Mesodermal cell (in vitro differentiated cells): ENCODE measurements around the gene TLK2. TPM values are rescaled to one million over a fixed set of nuclear protein-coding genes. Genes with fewer than 3 reads are reported as not detected.
"Not testable (repeated sequence)": the region's sequence is repeated elsewhere in the genome, so short reads cannot be mapped to it uniquely, and the experiment has no call there.

Source experiments
- H3K27ac ChIP-seq: 2 replicates; pipeline ENCODE4 v1.7.0; 2013; ENCODE audit warnings: mild to moderate bottlenecking, low read depth, low read length, moderate library complexity; ENCODE audit not compliant: severe bottlenecking
- H3K36me3 ChIP-seq: 2 replicates; pipeline ENCODE4 v1.7.1; 2013; ENCODE audit warnings: mild to moderate bottlenecking, low read length, moderate library complexity; ENCODE audit not compliant: control insufficient read depth, insufficient read depth
- H3K4me1 ChIP-seq: one replicate; pipeline ENCODE4 v1.7.1; 2013; ENCODE audit warnings: mild to moderate bottlenecking, low read length; ENCODE audit not compliant: insufficient read depth, control insufficient read depth, poor library complexity, severe bottlenecking
- H3K4me3 ChIP-seq: 2 replicates; pipeline ENCODE4 v1.7.0; 2013; ENCODE audit warnings: low read length, control low read depth, mild to moderate bottlenecking; ENCODE audit not compliant: insufficient read depth, poor library complexity, severe bottlenecking; ENCODE audit errors: extremely low read depth
- H3K9me3 ChIP-seq: 2 replicates; pipeline ENCODE4 v1.7.1; 2013; ENCODE audit warnings: mild to moderate bottlenecking, low read length, moderate library complexity; ENCODE audit not compliant: control insufficient read depth
- WGBS, 2 experiments: methylation state at CpG; one replicate each; pipeline ENCODE4 v1.1.5; 2013; ENCODE audit warnings: missing lambda C conversion rate in 2 of 2; ENCODE audit not compliant: insufficient coverage in 2 of 2; 5-methylcytosine and 5-hydroxymethylcytosine counted together
- polyA plus RNA-seq, 2 experiments: library from polyadenylated mRNA; stranded (reverse); fragments of 50-300 nt; gene quantifications; one replicate each; pipeline ENCODE4 v1.2.3, GENCODE V29; 2013

TLK2 gene
- 39.1 TPM for polyA plus RNA-seq (2013, experiment 1 of 2)
- polyA plus RNA-seq (2013, experiment 2 of 2), result 41.6 TPM

DNA sequence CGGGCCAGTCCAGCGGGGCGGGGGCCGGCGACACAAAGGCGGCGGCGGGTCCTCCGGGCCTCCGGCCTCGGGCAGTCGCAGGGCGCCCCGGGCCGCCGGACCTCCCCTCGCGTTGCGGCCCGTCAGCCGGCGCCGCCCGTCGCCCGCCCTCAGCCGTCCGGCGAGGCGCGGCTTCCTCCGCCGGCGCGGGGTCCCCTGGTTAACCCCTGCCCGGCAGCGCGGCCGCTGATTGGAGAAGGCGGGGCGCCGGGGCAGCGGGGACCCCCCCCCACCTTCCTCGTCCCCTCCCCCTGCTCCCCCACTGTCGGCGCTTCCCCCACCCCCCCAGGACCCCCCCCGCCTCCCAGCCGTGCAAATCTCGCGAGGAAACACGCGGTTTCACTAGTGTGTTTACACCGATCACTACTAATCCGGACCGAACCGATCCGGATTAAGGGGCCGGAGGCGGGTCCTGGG lies at the start of gene TLK2:
Gene TLK2, plus strand, starts transcription at position 402 of the 456 bp plus-strand sequence. CDS start 2,301 bp downstream, outside the sequence.
- H3K36me3 ChIP-seq, result peaks cover 23% of the 10 kb centered on the region
- 1% methylated on average over 25 to 32 of the region's 59 CpGs for WGBS, 2 experiments
- peak within 1 kb of the TSS; percentile 65 for H3K4me3 ChIP-seq
- H3K27ac ChIP-seq, result peak within 1 kb of the TSS; percentile 72
- H3K4me1 ChIP-seq, result no peaks in the 10 kb centered on the region
- H3K9me3 ChIP-seq, result no peaks in the 10 kb centered on the region

DNA sequence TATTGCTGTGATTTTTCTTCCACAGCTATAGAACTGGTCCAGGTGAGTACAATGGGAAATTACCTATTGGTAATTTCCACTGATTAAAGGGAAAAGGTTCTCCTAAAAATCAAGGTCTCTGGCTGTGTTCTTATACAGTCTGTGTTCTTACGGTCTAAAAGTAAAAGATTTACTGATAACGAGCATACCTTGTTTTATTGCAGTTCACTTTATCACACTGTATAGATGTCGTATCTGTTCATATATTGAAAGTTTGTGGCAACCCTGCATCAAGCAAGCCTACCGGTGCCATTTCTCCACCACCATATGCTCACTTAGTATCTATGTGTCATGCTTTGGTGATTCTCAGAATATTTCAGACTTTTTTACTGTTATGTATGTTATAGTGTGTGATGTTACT lies 43.4 kb upstream of the TLK2 start:
- H3K9me3 ChIP-seq, H3K4me3 ChIP-seq, H3K27ac ChIP-seq, H3K4me1 ChIP-seq: not testable (repeated sequence)
- no CpG with 5 or more reads among the region's 4 CpGs for WGBS, 2 experiments
- peaks cover 11% of the 10 kb centered on the region for H3K36me3 ChIP-seq

DNA sequence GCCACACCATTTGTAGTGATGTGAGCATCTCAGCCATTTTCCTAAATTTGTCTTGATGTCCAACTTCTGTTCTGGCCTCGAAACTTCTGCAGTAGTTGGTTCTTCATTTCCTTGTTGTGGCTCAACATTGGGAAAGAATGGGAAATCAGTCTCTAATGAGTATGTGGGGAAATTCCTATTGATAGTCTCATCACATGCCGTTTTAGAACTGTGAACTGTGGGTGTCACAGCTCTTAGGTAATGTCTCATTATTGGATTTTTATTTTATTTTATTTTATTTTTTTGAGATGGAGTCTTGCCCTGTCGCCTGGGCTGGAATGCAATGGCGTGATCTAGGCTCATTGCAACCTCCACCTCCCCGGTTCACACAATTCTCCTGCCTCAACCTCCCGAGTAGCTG lies 37.4 kb upstream of the TLK2 start:
- H3K27ac ChIP-seq, H3K4me3 ChIP-seq, H3K9me3 ChIP-seq, H3K4me1 ChIP-seq: not testable (repeated sequence)
- peaks cover 52% of the 10 kb centered on the region for H3K36me3 ChIP-seq
- WGBS, 2 experiments, result 78% methylated on average over 4 of the region's 6 CpGs; no CpG with 5 or more reads in 1 of the 2 experiments

DNA sequence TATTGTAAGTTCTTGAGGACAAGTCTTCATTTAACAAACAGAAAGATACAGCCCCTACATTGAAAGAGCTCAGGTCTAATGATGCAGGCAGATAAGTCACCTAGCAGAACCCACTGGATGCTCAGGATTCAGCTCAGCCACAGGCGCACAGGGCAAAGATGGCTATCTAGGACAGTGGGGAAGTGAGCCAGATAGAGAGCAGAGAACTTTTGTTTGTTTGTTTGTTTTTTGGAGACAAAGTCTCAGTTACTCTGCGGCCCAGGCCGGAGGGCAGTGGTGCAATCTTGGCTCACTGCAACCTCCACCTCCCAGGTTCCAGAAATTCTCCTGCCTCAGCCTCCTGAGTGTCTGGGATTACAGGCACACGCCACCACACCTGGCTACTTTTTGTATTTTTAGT lies 34.6 kb upstream of the TLK2 start:
- H3K27ac ChIP-seq, result no peak overlapping the region
- no peaks in the 10 kb centered on the region for H3K9me3 ChIP-seq
- peaks cover 68% of the 10 kb centered on the region for H3K36me3 ChIP-seq
- no peaks in the 10 kb centered on the region for H3K4me1 ChIP-seq
- H3K4me3 ChIP-seq, result no peak overlapping the region
- WGBS, 2 experiments, result 94 to 100% methylated on average over 2 to 3 of the region's 4 CpGs

DNA sequence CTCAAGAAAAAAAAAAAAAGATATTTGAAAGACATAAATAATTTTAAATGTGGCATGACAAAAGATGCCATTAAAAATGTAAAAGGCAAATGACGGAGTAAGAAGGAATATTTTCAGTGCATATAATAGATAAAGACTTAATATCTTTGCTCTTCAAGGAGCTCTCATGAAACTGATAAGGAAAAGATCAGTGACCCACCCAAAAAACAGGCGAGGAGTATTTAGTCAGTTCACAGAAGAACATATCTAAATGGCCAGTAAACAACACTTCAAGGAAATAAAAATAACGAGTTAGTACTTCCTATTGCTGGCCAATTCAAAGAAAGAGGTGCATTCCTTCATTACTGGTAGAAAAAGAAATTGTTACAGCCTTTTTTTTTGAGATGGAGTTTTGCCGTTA lies 32.8 kb upstream of the TLK2 start:
- WGBS, 2 experiments, result 88 to 100% methylated on average over 1 to 2 of the region's 4 CpGs
- not testable (repeated sequence) for H3K27ac ChIP-seq, H3K4me3 ChIP-seq, H3K4me1 ChIP-seq, H3K9me3 ChIP-seq
- peaks cover 65% of the 10 kb centered on the region for H3K36me3 ChIP-seq

DNA sequence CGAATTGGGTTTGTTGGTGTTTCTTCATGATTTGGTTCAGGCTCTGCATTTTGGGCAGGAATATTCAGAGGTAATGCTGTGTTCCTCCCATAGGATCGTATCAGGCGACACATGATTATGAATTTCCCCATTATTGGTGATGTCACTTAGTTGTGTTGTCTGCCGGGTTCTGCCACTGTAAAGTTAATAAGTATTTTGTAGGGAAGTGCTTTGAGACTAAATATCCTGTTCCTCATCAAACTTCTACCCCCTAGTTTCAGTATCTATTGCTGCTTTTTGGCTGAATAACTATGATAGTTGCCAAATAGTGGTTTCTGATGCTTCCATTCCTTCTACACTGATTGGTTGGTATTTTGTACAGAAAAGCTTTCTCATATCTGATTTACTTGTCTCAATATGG lies 26.4 kb upstream of the TLK2 start:
- H3K4me3 ChIP-seq, H3K4me1 ChIP-seq, H3K27ac ChIP-seq, H3K9me3 ChIP-seq: not testable (repeated sequence)
- peaks cover 18% of the 10 kb centered on the region for H3K36me3 ChIP-seq
- WGBS, 2 experiments, result 88 to 94% methylated on average over 2 of the region's 4 CpGs

DNA sequence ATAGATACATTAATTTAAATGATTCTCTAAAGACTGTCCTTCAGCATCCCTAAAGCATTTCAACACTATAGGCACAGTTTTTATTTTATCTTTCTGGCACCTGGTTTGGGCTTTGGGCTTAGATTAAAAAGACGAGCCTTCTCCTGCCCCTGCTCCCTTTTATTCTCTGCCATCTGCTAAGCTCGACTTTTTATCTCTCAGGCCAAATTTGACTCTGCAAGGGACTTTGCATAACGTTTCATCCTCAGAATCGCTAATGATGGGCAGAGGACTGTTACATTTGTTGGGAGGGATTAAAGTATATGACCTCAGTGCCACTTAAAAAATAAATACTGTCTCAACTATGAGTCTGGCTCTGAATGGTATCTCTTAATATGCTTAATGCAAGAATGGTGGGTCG lies 25.6 kb upstream of the TLK2 start:
- H3K36me3 ChIP-seq, H3K4me3 ChIP-seq, H3K4me1 ChIP-seq, H3K27ac ChIP-seq, H3K9me3 ChIP-seq: not testable (repeated sequence)
- WGBS, 2 experiments, result 74 to 86% methylated on average over 1 to 2 of the region's 5 CpGs

DNA sequence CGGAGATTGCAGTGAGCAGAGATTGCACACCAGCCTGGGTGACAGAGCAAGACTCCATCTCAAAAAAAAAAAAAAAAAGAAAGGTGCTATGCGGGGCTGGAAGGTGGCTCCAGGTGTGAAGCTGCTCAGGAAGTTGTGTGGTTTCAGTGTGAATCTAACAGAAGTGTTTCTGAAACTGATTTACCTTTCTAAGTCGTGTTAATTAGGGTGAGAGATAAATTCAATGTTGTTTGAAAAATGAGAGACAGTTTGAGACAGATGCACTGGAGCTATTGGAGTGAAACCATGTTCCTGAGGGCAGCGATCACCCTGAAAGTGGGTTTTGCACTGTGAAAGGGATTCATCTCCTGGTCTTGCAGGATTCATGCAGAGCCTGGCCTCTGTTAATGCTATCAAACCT lies 25.0 kb upstream of the TLK2 start:
- not testable (repeated sequence) for H3K36me3 ChIP-seq, H3K9me3 ChIP-seq, H3K27ac ChIP-seq, H3K4me3 ChIP-seq, H3K4me1 ChIP-seq
- 90 to 96% methylated on average over 3 to 4 of the region's 4 CpGs for WGBS, 2 experiments

DNA sequence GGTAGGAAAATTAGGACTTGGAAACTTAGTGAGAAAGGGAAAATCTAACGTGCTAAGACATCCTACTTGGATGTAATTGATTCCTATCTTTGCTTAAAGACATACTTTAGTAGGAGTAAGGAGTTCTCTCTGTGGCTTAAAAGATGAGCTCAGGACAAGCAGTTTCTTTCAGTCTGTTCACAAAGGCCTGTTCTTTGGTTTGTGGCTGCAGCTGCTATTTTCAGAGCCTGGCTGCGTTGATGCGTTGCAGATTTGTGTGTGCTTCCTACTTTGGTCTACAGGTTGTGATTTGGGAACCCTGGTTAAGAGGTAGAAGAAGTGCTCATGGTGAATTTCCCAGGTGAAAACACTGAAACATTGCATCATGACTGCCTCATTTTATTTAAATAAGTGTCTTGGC lies 24.5 kb upstream of the TLK2 start:
- no CpG with 5 or more reads among the region's 3 CpGs for WGBS, 2 experiments
- H3K27ac ChIP-seq, H3K9me3 ChIP-seq, H3K4me3 ChIP-seq, H3K36me3 ChIP-seq, H3K4me1 ChIP-seq: not testable (repeated sequence)

DNA sequence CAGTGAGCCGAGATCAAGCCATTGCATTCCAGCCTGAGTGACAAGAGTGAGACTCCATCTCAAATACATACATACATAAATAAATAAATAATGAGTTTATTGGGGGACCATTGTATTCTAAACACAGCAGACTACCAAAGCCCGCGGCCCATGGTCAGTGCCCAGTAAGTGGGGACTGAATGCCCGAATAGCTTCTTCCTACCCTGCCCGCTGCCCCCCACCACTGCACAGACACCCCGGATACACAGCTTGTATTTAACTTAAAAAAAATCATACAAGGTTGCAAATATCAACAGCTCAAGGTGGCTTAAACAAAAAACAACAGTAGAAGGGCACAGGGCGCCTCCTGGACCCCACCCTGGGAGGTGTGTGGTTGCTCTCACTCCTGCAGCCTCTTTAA lies 22.6 kb upstream of the TLK2 start:
- WGBS, 2 experiments, result 100% methylated on average over 3 to 5 of the region's 7 CpGs
- H3K4me3 ChIP-seq, result no peak overlapping the region
- H3K36me3 ChIP-seq, result no peaks in the 10 kb centered on the region
- no peak overlapping the region for H3K27ac ChIP-seq
- no peaks in the 10 kb centered on the region for H3K4me1 ChIP-seq
- no peaks in the 10 kb centered on the region for H3K9me3 ChIP-seq

DNA sequence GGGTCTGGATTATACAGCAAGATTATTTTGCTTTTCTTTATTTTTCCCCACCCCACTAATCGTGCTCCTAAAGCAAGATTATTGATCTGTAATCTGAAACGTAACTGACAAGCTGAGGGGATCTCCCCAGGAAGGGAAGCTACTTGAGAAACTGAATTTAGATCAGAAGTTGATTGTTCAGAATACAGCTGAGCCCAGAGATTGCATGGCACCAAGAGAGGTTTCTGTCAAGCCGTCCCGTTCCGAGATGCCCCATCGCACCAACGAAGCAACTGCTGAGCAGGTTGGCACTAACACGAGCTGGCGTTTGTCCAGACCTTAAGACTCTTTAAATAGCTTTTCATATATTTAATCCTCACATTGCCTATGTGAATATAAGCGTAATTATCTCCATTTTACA lies 20.1 kb upstream of the TLK2 start:
- not testable (repeated sequence) for H3K4me3 ChIP-seq, H3K27ac ChIP-seq, H3K4me1 ChIP-seq, H3K36me3 ChIP-seq, H3K9me3 ChIP-seq
- WGBS, 2 experiments, result 94 to 100% methylated on average over 6 to 7 of the region's 10 CpGs
